ENCODE results near the gene BBIP1. TPM values are rescaled to one million over a fixed set of nuclear protein-coding genes. Genes with fewer than 3 reads are reported as not detected.

The BBIP1 gene
- total and polyA plus RNA-seq, 9 of the 15 experiments (the other 6 are each of a cell fraction or from before 2014, with no cell fraction given), result 5.2 to 31.0 (median 19.4) TPM

DNA sequence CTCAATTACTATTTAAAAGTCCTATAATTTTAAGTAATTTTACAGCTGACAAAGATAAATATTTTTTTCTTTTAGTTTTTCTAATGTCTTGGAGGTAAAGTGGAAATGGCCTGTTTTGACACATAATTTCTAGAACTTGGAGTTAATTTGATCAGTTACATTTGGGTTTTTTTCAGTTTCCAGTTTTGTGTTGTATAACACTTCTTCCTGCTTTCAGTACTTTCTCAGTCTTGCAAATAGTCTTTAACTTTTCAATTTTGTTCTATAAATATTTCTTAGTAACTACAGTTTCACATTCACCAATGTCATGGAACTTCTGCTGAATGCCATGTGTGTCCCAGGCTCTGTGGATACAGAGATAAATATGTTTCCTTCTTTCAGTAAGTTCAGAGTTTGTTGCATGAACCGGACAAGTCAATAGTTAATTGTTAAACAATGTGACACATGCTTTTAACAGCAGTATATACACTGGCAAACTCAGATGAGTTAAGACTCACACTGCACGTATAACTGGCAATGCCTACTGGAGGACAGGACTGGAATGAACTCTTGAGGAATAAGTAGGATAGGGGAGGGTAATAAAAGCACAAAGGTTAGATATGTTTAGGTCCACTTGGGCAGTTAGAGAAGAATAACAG is 5.0 kb upstream of the BBIP1 start:
- H3K9me3 ChIP-seq (replicated peaks; ENCODE audit: control insufficient read depth, insufficient read depth, low read depth, low read length), result no peaks in the 10 kb centered on the region
- no peak overlapping the region for H3K4me2 ChIP-seq (ENCODE audit: insufficient read depth, low read length)
- H2AFZ ChIP-seq (ENCODE audit: low read depth, low read length), result no peak overlapping the region
- 71% methylated on average over 2 of the region's 2 CpGs for WGBS (ENCODE audit: insufficient coverage, low coverage, missing lambda C conversion rate)
- intact Hi-C loops (cut with micrococcal nuclease) (no loop called here), in situ Hi-C loops (cut with MboI) (no loop called here)
- H3K36me3 ChIP-seq (ENCODE audit: control insufficient read depth, insufficient read depth, low read length), result no peaks in the 10 kb centered on the region
- H3K79me2 ChIP-seq (ENCODE audit: control insufficient read depth, insufficient read depth, low read length), result peaks cover 90% of the 10 kb centered on the region
- ChIA-PET CTCF (ENCODE audit: low intra/inter-chr PET ratio) (interaction anchor here (0.5 kb wide), 1 partner anchor 29 kb away, joined by 4 read pairs; no protein-coding TSS in a partner anchor), POLR2A (interaction anchor here (0.6 kb wide), 1 partner anchor 280 kb away, joined by 3 read pairs; the partner anchor contains the start of gene RBM20)
- no peak for ATAC-seq
- no peak overlapping the region for H3K9ac ChIP-seq (ENCODE audit: insufficient read depth in 1 of 2, low read depth in 2 of 2, low read length in 2 of 2)
- no peaks in the 10 kb centered on the region for H3K27me3 ChIP-seq (ENCODE audit: control insufficient read depth in 2 of 2, insufficient read depth in 2 of 2, low read length in 2 of 2)
- H3K9me1 ChIP-seq (ENCODE audit: control insufficient read depth, insufficient read depth, low read length), result no peaks in the 10 kb centered on the region
- H3K4me3 ChIP-seq, result no peak overlapping the region
- no peak overlapping the region; the same call in 2 of the 3 replicates for H3K27ac ChIP-seq (ENCODE audit: extremely low read depth, low read depth, low read length)
- no peak for FAIRE-seq
- no peak for DNase-seq (ENCODE audit: extremely low read depth in 1 of 4, low spot score in 3 of 4)
- H3K4me1 ChIP-seq (replicated peaks in 1 of 2; ENCODE audit: control insufficient read depth in 2 of 2, insufficient read depth in 2 of 2, low read length in 2 of 2), result peaks cover 0 to 9% of the 10 kb centered on the region in 2 experiments; a peak in 2 of 5 replicates
- H4K20me1 ChIP-seq (replicated peaks; ENCODE audit: control insufficient read depth, insufficient read depth, low read length), result no peaks in the 10 kb centered on the region
- no TSS peak for BruUV-seq (replicated peaks)
- TF ChIP-seq ZNF431 (CRISPR knock-in tag; IDR thresholded peaks at IDR 0.05) (no peak), TGIF2 (CRISPR knock-in tag; IDR thresholded peaks at IDR 0.05) (no peak), ZNF174 (CRISPR knock-in tag; IDR thresholded peaks at IDR 0.05) (no peak), RBBP5 (IDR thresholded peaks at IDR 0.05; ENCODE audit: borderline replicate concordance, insufficient read depth, low read length, poor library complexity, severe bottlenecking) (no peak)
- TF ChIP-seq, protein P1, sequence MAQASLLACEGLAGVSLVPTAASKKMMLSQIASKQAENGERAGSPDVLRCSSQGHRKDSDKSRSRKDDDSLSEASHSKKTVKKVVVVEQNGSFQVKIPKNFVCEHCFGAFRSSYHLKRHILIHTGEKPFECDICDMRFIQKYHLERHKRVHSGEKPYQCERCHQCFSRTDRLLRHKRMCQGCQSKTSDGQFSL (CRISPR knock-in tag; IDR thresholded peaks at IDR 0.05), result no peak
- TF ChIP-seq, protein P1 (tag; IDR thresholded peaks at IDR 0.05), result no peak
- TF ChIP-seq, protein P2, sequence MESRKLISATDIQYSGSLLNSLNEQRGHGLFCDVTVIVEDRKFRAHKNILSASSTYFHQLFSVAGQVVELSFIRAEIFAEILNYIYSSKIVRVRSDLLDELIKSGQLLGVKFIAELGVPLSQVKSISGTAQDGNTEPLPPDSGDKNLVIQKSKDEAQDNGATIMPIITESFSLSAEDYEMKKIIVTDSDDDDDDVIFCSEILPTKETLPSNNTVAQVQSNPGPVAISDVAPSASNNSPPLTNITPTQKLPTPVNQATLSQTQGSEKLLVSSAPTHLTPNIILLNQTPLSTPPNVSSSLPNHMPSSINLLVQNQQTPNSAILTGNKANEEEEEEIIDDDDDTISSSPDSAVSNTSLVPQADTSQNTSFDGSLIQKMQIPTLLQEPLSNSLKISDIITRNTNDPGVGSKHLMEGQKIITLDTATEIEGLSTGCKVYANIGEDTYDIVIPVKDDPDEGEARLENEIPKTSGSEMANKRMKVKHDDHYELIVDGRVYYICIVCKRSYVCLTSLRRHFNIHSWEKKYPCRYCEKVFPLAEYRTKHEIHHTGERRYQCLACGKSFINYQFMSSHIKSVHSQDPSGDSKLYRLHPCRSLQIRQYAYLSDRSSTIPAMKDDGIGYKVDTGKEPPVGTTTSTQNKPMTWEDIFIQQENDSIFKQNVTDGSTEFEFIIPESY (CRISPR knock-in tag; IDR thresholded peaks at IDR 0.05), result no peak
- TF ChIP-seq, protein P3, sequence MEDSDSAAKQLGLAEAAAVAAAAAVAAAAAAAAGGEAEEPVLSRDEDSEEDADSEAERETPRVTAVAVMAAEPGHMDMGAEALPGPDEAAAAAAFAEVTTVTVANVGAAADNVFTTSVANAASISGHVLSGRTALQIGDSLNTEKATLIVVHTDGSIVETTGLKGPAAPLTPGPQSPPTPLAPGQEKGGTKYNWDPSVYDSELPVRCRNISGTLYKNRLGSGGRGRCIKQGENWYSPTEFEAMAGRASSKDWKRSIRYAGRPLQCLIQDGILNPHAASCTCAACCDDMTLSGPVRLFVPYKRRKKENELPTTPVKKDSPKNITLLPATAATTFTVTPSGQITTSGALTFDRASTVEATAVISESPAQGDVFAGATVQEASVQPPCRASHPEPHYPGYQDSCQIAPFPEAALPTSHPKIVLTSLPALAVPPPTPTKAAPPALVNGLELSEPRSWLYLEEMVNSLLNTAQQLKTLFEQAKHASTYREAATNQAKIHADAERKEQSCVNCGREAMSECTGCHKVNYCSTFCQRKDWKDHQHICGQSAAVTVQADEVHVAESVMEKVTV (CRISPR knock-in tag; IDR thresholded peaks at IDR 0.05), result no peak

All from K562 (cell line).